Anterior cingulate cortex (tissue), 58 donors: ENCODE data around the gene RNGTT.
"Not testable (repeated sequence)": the region's sequence is repeated elsewhere in the genome, so short reads cannot be mapped to it uniquely, and the experiment has no call there.

ENCODE experiments used
- DNase-seq, 58 donors: peaks; one replicate each; lab custom pipeline; 2025; lab: John Stamatoyannopoulos, UW

The RNGTT gene

GRCh38 chr6:88869263-88870020 is 94.0 kb downstream of the RNGTT start:
- DNase-seq, result no peak

- DNase-seq, result no peak
These were observed 95.3 kb downstream of the RNGTT start for GRCh38 chr6:88867841-88868731.

GRCh38 chr6:88866856-88867255 is 96.6 kb downstream of the RNGTT start:
- DNase-seq, result no peak

- DNase-seq, result no peak
These were observed 98.1 kb downstream of the RNGTT start for GRCh38 chr6:88865275-88865674.

GRCh38 chr6:88864359-88865054 is 98.9 kb downstream of the RNGTT start:
- no peak for DNase-seq

- no peak for DNase-seq
These were observed 103.1 kb downstream of the RNGTT start for GRCh38 chr6:88860310-88860709.

GRCh38 chr6:88858455-88858854 is 105.0 kb downstream of the RNGTT start:
- DNase-seq, result no peak

GRCh38 chr6:88856566-88856965 is 106.9 kb downstream of the RNGTT start:
- no peak for DNase-seq

GRCh38 chr6:88855541-88856147 is 107.8 kb downstream of the RNGTT start:
- DNase-seq, result no peak

- DNase-seq, result no peak
These were observed 110.6 kb downstream of the RNGTT start for GRCh38 chr6:88852775-88853174.

GRCh38 chr6:88852000-88852399 is 111.4 kb downstream of the RNGTT start:
- no peak for DNase-seq

GRCh38 chr6:88848870-88849269 is 114.5 kb downstream of the RNGTT start:
- no peak for DNase-seq

- peak in 1 of 58 donors; percentile 1 for DNase-seq
These were observed 120.4 kb downstream of the RNGTT start for GRCh38 chr6:88843040-88843439.

GRCh38 chr6:88842320-88842719 is 121.1 kb downstream of the RNGTT start:
- DNase-seq, result no peak

- no peak for DNase-seq
These were observed 122.5 kb downstream of the RNGTT start for GRCh38 chr6:88840796-88841539.

- no peak for DNase-seq
These were observed 123.1 kb downstream of the RNGTT start for GRCh38 chr6:88840289-88840688.

- no peak for DNase-seq
These were observed 124.1 kb downstream of the RNGTT start for GRCh38 chr6:88839280-88839679.

GRCh38 chr6:88835210-88835609 is 128.2 kb downstream of the RNGTT start:
- no peak for DNase-seq

- not testable (repeated sequence) for DNase-seq
These were observed 130.3 kb downstream of the RNGTT start for GRCh38 chr6:88833071-88833470.

GRCh38 chr6:88827599-88827998 is 135.8 kb downstream of the RNGTT start:
- not testable (repeated sequence) for DNase-seq
